ENCODE results near the gene PTH2R.
"Not testable (repeated sequence)": the region's sequence is repeated elsewhere in the genome, so short reads cannot be mapped to it uniquely, and the experiment has no call there.

The PTH2R gene

DNA sequence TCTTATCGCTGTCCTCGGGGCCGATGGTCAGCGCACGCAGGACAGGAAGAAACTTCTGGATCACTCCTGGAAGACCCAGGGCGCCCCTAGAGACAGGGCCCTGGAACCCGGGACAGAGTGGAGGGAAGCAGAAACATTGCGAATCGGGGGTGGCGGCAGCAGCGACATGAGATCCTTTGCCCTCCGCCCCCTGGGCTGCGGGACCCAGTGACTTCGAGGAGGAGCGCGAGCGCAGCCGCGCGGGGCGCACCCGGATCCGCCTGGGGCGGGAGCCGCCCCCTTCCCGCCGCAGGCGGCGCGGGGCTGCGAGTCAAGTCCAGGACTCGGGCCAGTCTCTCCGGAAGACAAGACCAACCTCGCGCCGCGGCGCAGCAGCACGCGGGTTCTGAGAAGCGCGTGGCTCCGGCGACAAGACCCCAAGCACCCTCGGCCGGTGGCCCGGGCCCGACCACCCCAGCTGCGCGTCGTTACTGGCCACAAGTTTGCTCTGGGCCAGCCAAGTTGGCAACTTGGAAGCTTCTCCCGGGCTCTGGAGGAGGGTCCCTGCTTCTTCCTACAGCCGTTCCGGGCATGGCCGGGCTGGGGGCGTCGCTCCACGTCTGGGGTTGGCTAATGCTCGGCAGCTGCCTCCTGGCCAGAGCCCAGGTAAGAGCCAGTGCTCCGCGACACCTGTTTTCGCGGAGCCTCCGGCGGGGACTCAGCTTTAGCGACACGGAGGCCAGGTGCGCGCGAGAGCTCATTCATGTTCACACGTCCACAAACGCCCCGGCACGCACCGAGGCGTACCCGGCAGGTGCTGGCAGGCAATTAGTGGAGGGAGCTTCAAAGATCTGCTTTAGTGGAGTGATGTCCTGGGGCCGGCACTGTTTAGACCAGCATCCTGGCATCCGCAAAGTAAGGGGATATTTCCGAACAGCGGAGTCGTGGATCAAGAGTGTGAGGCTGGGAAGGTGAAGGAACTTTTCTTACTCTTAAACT is at the start of gene PTH2R:
Gene PTH2R, plus strand, starts transcription at position 319 of the 978 bp plus-strand sequence. Its CDS starts 252 bp downstream, at position 571.
- no peak for DNase-seq (ENCODE audit: extremely low read depth in 1 of 2, low read depth in 1 of 2)

DNA sequence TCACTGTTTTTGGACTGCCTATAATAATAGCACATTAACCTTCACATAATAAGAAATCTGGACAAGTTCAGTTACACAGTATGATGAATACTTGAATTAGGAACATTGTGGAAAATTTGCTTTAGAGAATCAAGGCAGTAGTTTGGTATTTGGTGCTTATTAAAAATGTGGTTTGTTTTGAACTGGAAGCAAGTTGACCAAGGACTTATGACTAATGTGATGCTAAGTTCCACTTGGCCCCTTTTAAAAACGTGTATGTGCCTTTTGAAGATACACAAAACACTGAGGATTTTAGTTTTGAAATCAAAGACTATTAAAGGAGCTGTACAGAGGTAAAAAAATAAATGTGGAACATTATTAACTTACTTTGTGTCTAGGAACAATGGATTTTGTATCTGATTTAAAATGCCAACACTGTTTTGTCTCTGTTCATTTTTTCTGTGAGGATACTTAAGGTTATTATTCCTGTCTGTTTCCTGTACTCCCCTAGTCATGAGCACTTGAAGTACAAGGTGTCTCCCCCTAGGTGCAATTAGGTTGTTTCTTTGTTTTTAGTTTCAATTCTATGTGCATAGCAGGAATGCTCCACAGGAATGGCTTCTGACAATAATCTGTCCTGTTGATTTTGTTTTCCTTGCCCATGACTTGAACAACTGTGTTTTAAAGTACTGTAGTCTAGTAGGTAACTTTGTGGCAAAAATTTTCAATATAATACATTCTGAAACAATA is 49.6 kb upstream of the PTH2R start:
- DNase-seq (ENCODE audit: extremely low read depth in 1 of 2, low read depth in 1 of 2) = no peak

- no peak for DNase-seq (ENCODE audit: extremely low read depth in 1 of 2, low read depth in 1 of 2)
Observed at GRCh38 chr2:208358758-208359631, 47.6 kb upstream of the PTH2R start.

DNA sequence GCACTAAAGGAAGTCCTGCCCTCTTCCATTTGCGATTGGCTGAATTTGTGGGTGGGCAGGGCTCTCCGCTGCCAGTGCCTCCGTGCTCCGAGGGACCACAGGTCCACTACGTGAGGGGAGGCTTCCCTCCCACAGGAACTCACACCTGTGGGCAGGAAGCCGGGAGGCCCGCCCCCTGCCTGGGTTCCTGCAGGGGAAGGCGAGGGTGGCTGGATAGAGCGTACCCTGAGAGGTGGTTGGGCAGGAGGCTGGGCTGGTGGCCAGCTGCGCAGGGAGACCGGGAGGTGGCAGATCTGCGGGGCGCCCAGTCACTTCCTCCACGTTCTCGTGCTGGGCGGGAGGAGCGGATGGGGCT is 47.0 kb upstream of the PTH2R start:
- DNase-seq (ENCODE audit: extremely low read depth in 1 of 2, low read depth in 1 of 2) = no peak

GRCh38 chr2:208360259-208361076 is 46.1 kb upstream of the PTH2R start:
- no peak for DNase-seq (ENCODE audit: extremely low read depth in 1 of 2, low read depth in 1 of 2)

GRCh38 chr2:208361077-208361441 is 45.5 kb upstream of the PTH2R start:
- no peak for DNase-seq (ENCODE audit: extremely low read depth in 1 of 2, low read depth in 1 of 2)

DNA sequence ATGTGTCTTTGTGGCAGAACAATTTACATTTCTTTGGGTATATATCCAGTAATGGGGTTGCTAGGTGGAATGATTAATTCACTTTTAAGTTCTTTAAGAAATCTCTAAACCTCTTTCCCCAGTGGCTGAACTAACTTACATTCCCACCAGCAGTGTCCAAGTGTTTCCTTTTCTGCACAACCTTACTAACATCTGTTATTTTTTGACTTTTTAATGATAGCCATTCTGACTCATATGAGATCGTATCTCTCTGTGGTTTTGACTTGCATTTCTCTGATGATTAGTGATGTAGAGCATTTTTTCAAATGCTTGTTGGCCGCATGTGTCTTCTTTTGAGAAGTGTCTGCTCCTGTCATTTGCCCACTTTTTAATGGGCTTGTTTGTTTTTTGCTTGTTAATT is 43.1 kb upstream of the PTH2R start:
- no peak for DNase-seq (ENCODE audit: extremely low read depth in 1 of 2, low read depth in 1 of 2)

DNA sequence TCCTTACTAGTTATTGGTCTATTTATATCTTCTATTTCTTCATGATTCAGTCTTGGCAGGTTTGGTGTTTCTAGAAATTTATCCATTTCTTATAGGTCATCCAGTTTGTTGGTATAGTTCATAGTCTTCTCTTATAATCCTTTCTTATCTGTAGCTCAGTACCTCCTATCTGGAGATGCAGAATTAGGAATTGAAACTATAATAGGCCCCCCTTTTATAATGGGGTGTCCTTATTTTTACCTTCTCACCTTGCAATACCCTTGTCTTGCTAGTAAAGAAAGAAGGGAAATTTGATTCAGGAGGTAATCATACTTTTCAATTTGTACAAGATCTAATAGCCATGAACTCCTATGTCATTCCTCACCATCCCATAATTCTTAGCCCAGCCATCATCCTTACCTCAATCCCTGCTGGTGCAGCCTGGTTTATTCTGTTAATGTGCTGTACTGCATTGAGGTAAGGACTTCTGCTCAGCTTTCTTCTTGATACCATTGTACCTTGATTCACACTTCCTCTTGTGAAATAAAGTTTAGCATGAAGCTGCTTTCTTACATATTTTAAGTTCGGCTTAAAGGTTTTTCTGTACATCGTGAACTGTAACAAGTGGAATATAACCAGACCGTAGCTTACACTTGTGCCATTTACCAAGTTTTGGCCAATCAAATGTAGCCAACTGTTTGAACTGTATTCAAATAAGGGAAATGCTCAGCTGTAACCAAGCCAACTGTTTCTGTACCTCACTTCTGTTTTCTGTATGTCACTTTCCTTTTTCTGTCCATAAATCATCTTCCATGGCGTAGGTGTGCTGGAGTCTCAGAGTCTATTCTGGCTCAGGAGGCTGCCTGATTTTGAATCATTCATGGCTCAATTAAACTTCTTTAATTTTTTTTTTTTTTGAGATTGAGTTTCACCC is 40.1 kb upstream of the PTH2R start:
- no peak for DNase-seq (ENCODE audit: extremely low read depth in 1 of 2, low read depth in 1 of 2)

DNA sequence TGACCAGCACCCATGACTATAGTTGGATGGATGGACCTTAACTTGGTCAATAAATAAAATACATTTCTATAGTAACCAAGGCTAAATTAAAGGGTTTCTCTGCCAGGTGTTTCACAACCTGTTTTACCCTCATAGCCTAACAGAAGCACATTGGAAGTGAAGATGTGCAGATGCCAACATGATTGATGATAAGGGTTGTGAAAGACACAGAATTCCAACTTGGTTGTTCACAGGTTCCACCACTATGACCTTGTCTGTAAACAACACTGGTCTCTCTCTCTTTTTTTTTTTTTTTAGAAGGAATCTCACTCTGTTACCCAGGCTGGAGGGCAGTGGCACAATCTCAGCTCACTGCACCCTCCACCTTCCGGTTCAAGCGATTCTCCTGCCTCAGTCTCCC is 37.5 kb upstream of the PTH2R start:
- no peak for DNase-seq (ENCODE audit: extremely low read depth in 1 of 2, low read depth in 1 of 2)

- DNase-seq (ENCODE audit: extremely low read depth in 1 of 2, low read depth in 1 of 2) = no peak
Observed at GRCh38 chr2:208370881-208371633, 35.5 kb upstream of the PTH2R start.

- no peak for DNase-seq (ENCODE audit: extremely low read depth in 1 of 2, low read depth in 1 of 2)
Observed at GRCh38 chr2:208371634-208371935, 35.0 kb upstream of the PTH2R start.

GRCh38 chr2:208373460-208374089 is 33.0 kb upstream of the PTH2R start:
- no peak for DNase-seq (ENCODE audit: extremely low read depth in 1 of 2, low read depth in 1 of 2)

- no peak for DNase-seq (ENCODE audit: extremely low read depth in 1 of 2, low read depth in 1 of 2)
Observed at GRCh38 chr2:208375491-208376068, 31.0 kb upstream of the PTH2R start.

DNA sequence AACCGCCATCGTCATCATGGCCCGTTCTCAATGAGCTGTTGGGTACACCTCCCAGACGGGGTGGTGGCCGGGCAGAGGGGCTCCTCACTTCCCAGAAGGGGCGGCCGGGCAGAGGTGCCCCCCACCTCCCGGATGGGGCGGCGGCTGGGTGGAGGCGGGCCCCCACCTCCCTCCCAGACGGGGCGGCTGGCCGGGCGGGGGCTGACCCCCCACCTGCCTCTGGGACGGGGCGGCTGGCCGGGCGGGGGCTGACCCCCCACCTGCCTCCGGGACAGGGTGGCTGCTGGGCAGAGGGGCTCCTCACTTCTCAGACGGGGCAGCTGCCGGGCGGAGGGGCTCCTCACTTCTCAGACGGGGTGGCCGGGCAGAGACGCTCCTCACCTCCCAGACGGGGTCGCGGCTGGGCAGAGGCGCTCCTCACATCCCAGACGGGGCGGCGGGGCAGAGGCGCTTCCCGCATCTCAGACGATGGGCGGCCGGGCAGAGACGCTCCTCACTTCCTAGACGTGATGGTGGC is 29.2 kb upstream of the PTH2R start:
- DNase-seq (ENCODE audit: extremely low read depth in 1 of 2, low read depth in 1 of 2) = not testable (repeated sequence)

DNA sequence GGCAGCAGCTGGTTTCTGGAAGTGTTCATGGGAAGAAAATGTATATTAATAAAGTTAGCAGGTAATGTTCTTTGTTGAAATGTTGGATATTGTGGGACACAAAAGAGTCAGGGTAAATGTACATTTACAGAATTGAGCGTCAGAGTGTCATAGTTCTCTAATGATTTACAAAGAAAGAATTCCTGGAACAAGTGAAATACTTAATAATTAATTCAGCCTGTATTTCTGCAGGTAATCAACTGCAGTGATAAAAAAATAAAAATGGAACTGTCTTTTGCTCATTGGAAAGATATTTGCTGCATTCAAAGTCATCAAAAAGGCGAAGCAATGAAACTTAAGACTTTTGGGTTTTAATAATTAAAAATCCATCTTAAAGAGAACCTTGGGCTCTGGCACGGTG is 27.4 kb upstream of the PTH2R start:
- no peak for DNase-seq (ENCODE audit: extremely low read depth in 1 of 2, low read depth in 1 of 2)

DNA sequence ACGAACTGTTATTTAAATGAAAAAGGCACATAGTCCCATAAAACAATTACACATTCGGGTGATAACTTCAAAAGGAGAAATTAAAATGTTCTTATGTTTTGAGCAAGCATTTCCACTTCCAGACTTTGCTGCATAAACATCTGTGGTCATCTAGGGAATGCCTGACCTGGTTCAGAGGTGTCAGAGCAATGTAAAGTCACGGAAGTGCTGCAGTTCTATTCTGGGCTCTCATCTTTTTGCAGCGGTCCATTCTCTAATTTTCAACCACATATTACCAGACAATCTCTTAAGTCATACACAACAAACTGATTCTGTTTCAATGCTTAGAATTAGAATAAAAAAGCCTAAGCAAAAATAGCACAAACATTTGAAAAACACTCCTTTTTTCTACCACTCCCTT is 22.0 kb upstream of the PTH2R start:
- DNase-seq (ENCODE audit: extremely low read depth in 1 of 2, low read depth in 1 of 2) = no peak

GRCh38 chr2:208386541-208386940 is 20.1 kb upstream of the PTH2R start:
- no peak for DNase-seq (ENCODE audit: extremely low read depth in 1 of 2, low read depth in 1 of 2)

- DNase-seq (ENCODE audit: extremely low read depth in 1 of 2, low read depth in 1 of 2) = no peak
Observed at GRCh38 chr2:208389940-208390339, 16.7 kb upstream of the PTH2R start.

All from activated CD8-positive, alpha-beta memory T cell treated with anti-CD3 and anti-CD28 coated beads for 1 hour (primary cell).